ENCODE results near the gene TPRKB.
A peak's percentile ranks its signal among the peaks of the same experiment; 100 is the strongest.
"Not testable (repeated sequence)": the region's sequence is repeated elsewhere in the genome, so short reads cannot be mapped to it uniquely, and the experiment has no call there.

TPRKB gene

DNA sequence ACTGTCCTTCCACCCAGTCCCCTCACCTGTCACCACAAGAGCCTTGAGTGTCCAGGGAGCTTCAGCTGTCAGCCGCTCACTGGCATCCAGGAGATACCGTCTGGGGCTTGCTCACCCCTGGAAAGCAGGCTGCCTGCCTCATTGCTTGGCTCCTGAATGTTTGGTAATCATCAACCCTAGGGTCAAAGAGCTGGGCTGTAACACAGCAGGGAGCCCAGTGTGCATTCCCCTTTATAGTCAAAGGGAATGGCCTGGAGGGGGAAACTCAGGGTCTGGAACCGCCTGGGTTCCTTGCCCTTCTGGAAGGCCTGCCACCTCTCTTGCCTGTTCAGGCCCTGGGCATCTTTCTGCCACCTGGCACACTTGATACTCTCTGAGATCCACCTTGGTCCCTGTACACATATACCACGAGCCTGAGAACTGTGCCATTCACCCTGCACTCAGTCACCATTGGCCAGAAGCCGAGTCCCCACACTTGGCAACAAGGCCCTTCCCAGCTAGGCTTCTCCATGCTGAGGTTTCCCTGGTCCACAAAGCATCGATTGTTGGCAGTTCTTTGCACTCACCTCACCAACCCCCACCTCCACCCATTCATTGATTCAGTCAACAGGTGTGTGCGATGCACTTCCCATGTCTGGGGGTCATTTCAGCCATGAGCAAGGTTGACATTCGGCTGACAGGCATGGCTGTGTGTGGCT lies 35.0 kb downstream of the TPRKB start:
- no peak for DNase-seq
- Histone ChIP-seq H3K27me3 (ENCODE audit: insufficient read depth, low read length) (no peaks in the 10 kb centered on the region), H2AK5ac (ENCODE audit: low read length) (no peak overlapping the region), H3K9me3 (ENCODE audit: insufficient read depth, low read depth, low read length) (peaks cover 10% of the 10 kb centered on the region), H4K91ac (ENCODE audit: low read depth, low read length) (no peak overlapping the region), H4K8ac (ENCODE audit: low read depth, low read length) (no peak overlapping the region), H3K4me1 (ENCODE audit: control insufficient read depth in 1 of 2, insufficient read depth in 2 of 2, low read length in 2 of 2) (no peaks in the 10 kb centered on the region), H3K79me1 (ENCODE audit: low read length) (no peaks in the 10 kb centered on the region), H3K4me2 (ENCODE audit: low read length) (no peak overlapping the region), H2BK5ac (ENCODE audit: low read depth, low read length, poor library complexity) (no peak overlapping the region), H3K14ac (ENCODE audit: low read length) (no peak overlapping the region), H3K18ac (ENCODE audit: low read length) (no peak overlapping the region), H3K23ac (ENCODE audit: low read length) (no peak overlapping the region), H3K9ac (ENCODE audit: low read length) (no peak overlapping the region), H4K12ac (ENCODE audit: low read depth, low read length) (no peak overlapping the region), H2AFZ (ENCODE audit: insufficient read depth, low read length, poor library complexity) (no peak overlapping the region), H2BK12ac (ENCODE audit: low read length) (no peak overlapping the region), H3K4me3 (ENCODE audit: low read depth, low read length) (no peak overlapping the region), H3K79me2 (ENCODE audit: control insufficient read depth, insufficient read depth, low read length, poor library complexity) (no peaks in the 10 kb centered on the region), H3K27ac (ENCODE audit: low read depth, low read length) (no peak overlapping the region), H3K4ac (ENCODE audit: low read depth, low read length) (no peak overlapping the region), H2BK120ac (ENCODE audit: insufficient read depth, low read length, poor library complexity) (no peak overlapping the region), H3K36me3 (ENCODE audit: control insufficient read depth in 1 of 2, insufficient read depth in 2 of 2, low read length in 2 of 2) (no peaks in the 10 kb centered on the region)
- no CpG with 5 or more reads among the region's 8 CpGs for WGBS (ENCODE audit: extremely low coverage, insufficient coverage, insufficient read length)

GRCh38 chr2:73701448-73701765 lies 35.7 kb downstream of the TPRKB start:
- H2BK5ac ChIP-seq (ENCODE audit: low read depth, low read length, poor library complexity); H3K9ac ChIP-seq (ENCODE audit: low read length); H3K36me3 ChIP-seq (ENCODE audit: control insufficient read depth in 1 of 2, insufficient read depth in 2 of 2, low read length in 2 of 2); H4K8ac ChIP-seq (ENCODE audit: low read depth, low read length); H2AK5ac ChIP-seq (ENCODE audit: low read length); H3K9me3 ChIP-seq (ENCODE audit: insufficient read depth, low read depth, low read length); H4K12ac ChIP-seq (ENCODE audit: low read depth, low read length); H4K91ac ChIP-seq (ENCODE audit: low read depth, low read length); H3K14ac ChIP-seq (ENCODE audit: low read length); H2BK12ac ChIP-seq (ENCODE audit: low read length); H3K4me1 ChIP-seq (ENCODE audit: control insufficient read depth in 1 of 2, insufficient read depth in 2 of 2, low read length in 2 of 2); H3K4me2 ChIP-seq (ENCODE audit: low read length); H3K23ac ChIP-seq (ENCODE audit: low read length); H3K79me2 ChIP-seq (ENCODE audit: control insufficient read depth, insufficient read depth, low read length, poor library complexity); DNase-seq; H2AFZ ChIP-seq (ENCODE audit: insufficient read depth, low read length, poor library complexity); H3K18ac ChIP-seq (ENCODE audit: low read length); H3K79me1 ChIP-seq (ENCODE audit: low read length); H3K4ac ChIP-seq (ENCODE audit: low read depth, low read length); H3K4me3 ChIP-seq (ENCODE audit: low read depth, low read length); H2BK120ac ChIP-seq (ENCODE audit: insufficient read depth, low read length, poor library complexity); H3K27me3 ChIP-seq (ENCODE audit: insufficient read depth, low read length); H3K27ac ChIP-seq (ENCODE audit: low read depth, low read length): not testable (repeated sequence)
- WGBS (ENCODE audit: extremely low coverage, insufficient coverage, insufficient read length) = no CpG with 5 or more reads among the region's 3 CpGs

DNA sequence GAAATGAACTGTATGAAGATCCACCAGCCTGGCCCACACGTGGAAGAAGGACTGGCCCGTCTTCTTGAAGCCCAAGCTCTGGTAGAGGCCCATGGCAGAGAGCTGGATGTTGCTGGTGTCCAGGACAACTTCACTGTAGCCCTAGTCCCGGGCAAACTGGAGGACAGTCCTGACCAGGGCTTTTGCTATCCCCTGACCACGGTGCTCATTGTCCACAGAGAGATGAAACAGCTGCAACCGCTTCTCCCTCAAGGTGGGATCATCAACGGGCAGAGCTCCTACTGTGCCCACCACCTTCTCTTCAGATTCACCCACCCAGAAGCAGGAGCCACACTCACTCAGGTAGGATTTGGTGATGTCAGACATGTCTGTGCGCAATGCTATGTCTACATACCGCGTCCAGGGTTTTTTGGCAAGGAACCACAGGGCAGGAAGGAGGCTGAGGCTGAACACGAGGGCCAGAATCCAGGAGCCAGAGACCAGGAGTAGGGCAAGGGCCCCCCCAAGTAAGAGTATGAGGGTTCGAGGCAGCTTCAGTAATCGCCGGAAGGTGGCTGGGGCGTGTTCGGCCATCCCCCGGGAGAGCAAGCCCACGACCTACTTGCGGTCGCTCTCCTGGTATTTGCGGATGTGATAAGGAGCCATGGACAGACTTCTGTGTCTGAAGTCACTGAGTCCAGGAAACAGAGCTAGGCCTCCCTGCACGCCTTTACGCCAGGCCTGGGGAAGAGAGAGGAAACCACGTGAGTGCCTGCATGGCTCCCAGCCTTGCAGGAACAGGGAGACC lies 36.3 kb downstream of the TPRKB start:
- no peak overlapping the region for H3K14ac ChIP-seq (ENCODE audit: low read length)
- H2BK120ac ChIP-seq (ENCODE audit: insufficient read depth, low read length, poor library complexity) = no peak overlapping the region
- no peaks in the 10 kb centered on the region for H3K27me3 ChIP-seq (ENCODE audit: insufficient read depth, low read length)
- peak overlapping the region; percentile 44 for H3K4me3 ChIP-seq (ENCODE audit: low read depth, low read length)
- no peaks in the 10 kb centered on the region for H3K4me1 ChIP-seq (ENCODE audit: control insufficient read depth in 1 of 2, insufficient read depth in 2 of 2, low read length in 2 of 2)
- no peaks in the 10 kb centered on the region for H3K36me3 ChIP-seq (ENCODE audit: control insufficient read depth in 1 of 2, insufficient read depth in 2 of 2, low read length in 2 of 2)
- no peak for DNase-seq
- no peak overlapping the region for H3K9ac ChIP-seq (ENCODE audit: low read length)
- H3K27ac ChIP-seq (ENCODE audit: low read depth, low read length) = no peak overlapping the region
- H2BK12ac ChIP-seq (ENCODE audit: low read length) = no peak overlapping the region
- no peak overlapping the region for H4K91ac ChIP-seq (ENCODE audit: low read depth, low read length)
- H3K23ac ChIP-seq (ENCODE audit: low read length) = no peak overlapping the region
- peaks cover 12% of the 10 kb centered on the region for H3K9me3 ChIP-seq (ENCODE audit: insufficient read depth, low read depth, low read length)
- no peak overlapping the region for H4K8ac ChIP-seq (ENCODE audit: low read depth, low read length)
- no peak overlapping the region for H4K12ac ChIP-seq (ENCODE audit: low read depth, low read length)
- H3K4me2 ChIP-seq (ENCODE audit: low read length) = no peak overlapping the region
- H2BK5ac ChIP-seq (ENCODE audit: low read depth, low read length, poor library complexity) = no peak overlapping the region
- H2AK5ac ChIP-seq (ENCODE audit: low read length) = no peak overlapping the region
- no peak overlapping the region for H3K18ac ChIP-seq (ENCODE audit: low read length)
- no peak overlapping the region for H2AFZ ChIP-seq (ENCODE audit: insufficient read depth, low read length, poor library complexity)
- H3K79me2 ChIP-seq (ENCODE audit: control insufficient read depth, insufficient read depth, low read length, poor library complexity) = no peaks in the 10 kb centered on the region
- H3K79me1 ChIP-seq (ENCODE audit: low read length) = no peaks in the 10 kb centered on the region
- no peak overlapping the region for H3K4ac ChIP-seq (ENCODE audit: low read depth, low read length)
- no CpG with 5 or more reads among the region's 23 CpGs for whole genome bisulfite sequencing (ENCODE audit: extremely low coverage, insufficient coverage, insufficient read length)

DNA sequence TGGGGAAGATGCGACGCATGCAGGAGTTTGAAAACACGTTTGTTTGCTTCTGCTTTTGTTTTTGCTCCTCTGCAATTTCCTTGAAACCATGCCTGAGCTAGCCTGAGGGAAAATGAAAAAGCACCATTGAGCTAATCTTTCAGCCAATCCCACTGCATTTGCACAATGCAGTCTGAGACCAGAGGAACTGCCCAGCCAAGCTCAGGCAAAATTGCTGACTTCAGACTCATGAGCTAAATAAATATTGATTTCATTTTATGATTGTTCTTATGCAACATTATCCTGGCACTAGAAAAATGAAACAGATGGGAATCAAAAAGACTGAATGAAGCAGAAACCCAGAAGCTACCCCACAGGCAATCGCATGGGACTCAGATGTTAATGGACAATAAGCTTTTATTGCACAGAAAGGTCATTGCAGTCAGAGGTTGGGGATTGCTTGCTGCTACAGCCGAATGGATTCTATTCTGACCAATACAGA lies 37.0 kb downstream of the TPRKB start:
- Histone ChIP-seq H3K14ac (ENCODE audit: low read length) (no peak overlapping the region), H2AK5ac (ENCODE audit: low read length) (no peak overlapping the region), H4K91ac (ENCODE audit: low read depth, low read length) (no peak overlapping the region), H3K27me3 (ENCODE audit: insufficient read depth, low read length) (no peaks in the 10 kb centered on the region), H3K4ac (ENCODE audit: low read depth, low read length) (no peak overlapping the region), H2AFZ (ENCODE audit: insufficient read depth, low read length, poor library complexity) (no peak overlapping the region), H3K18ac (ENCODE audit: low read length) (no peak overlapping the region), H2BK120ac (ENCODE audit: insufficient read depth, low read length, poor library complexity) (no peak overlapping the region), H4K8ac (ENCODE audit: low read depth, low read length) (no peak overlapping the region), H4K12ac (ENCODE audit: low read depth, low read length) (no peak overlapping the region), H3K9ac (ENCODE audit: low read length) (no peak overlapping the region), H2BK12ac (ENCODE audit: low read length) (no peak overlapping the region), H3K9me3 (ENCODE audit: insufficient read depth, low read depth, low read length) (peaks cover 12% of the 10 kb centered on the region), H3K4me1 (ENCODE audit: control insufficient read depth in 1 of 2, insufficient read depth in 2 of 2, low read length in 2 of 2) (no peaks in the 10 kb centered on the region), H3K4me2 (ENCODE audit: low read length) (no peak overlapping the region), H3K23ac (ENCODE audit: low read length) (no peak overlapping the region), H3K36me3 (ENCODE audit: control insufficient read depth in 1 of 2, insufficient read depth in 2 of 2, low read length in 2 of 2) (no peaks in the 10 kb centered on the region), H3K79me2 (ENCODE audit: control insufficient read depth, insufficient read depth, low read length, poor library complexity) (no peaks in the 10 kb centered on the region), H3K4me3 (ENCODE audit: low read depth, low read length) (no peak overlapping the region), H2BK5ac (ENCODE audit: low read depth, low read length, poor library complexity) (no peak overlapping the region), H3K27ac (ENCODE audit: low read depth, low read length) (no peak overlapping the region), H3K79me1 (ENCODE audit: low read length) (no peaks in the 10 kb centered on the region)
- no peak for DNase-seq
- no CpG with 5 or more reads among the region's 5 CpGs for WGBS (ENCODE audit: extremely low coverage, insufficient coverage, insufficient read length)
